ENCODE data around the gene SEMA3B. TPM values are rescaled to one million over a fixed set of nuclear protein-coding genes. Genes with fewer than 3 reads are reported as not detected.
A peak's percentile ranks its signal among the peaks of the same experiment; 100 is the strongest.

The SEMA3B gene
- total and polyA plus RNA-seq, 9 of the 15 experiments (the other 6 are each of a cell fraction or from before 2014, with no cell fraction given): 0.03 to 1.8 (median 0.55) TPM; not detected in 1

GRCh38 chr3:50299929-50300680, 31.2 kb downstream of the SEMA3B start:
- BruUV-seq (replicated peaks): TSS peak; percentile 95
- in situ Hi-C loops (cut with MboI): no loop called here
- TF ChIP-seq HDAC8 (tag; IDR thresholded peaks at IDR 0.05) (no peak), TEAD4 (IDR thresholded peaks at IDR 0.05; ENCODE audit: low read length) (no peak), TEAD4 (CRISPR knock-in tag; IDR thresholded peaks at IDR 0.05; ENCODE audit: borderline replicate concordance) (no peak), ARHGAP35 (IDR thresholded peaks at IDR 0.05; ENCODE audit: partially characterized antibody) (no peak), GABPA (tag; conservative IDR thresholded peaks at IDR 0.05; ENCODE audit: low read depth) (no peak; the same call in 1 of the 2 replicates), ZFP1 (CRISPR knock-in tag; IDR thresholded peaks at IDR 0.05) (no peak), ZNF347 (CRISPR knock-in tag; IDR thresholded peaks at IDR 0.05; ENCODE audit: low read depth) (no peak), HCFC1 (IDR thresholded peaks at IDR 0.05; ENCODE audit: low read depth, low read length) (no peak), ZBTB26 (CRISPR knock-in tag; IDR thresholded peaks at IDR 0.05) (no peak), ARID1B (IDR thresholded peaks at IDR 0.05) (no peak), ZNF77 (CRISPR knock-in tag; IDR thresholded peaks at IDR 0.05) (no peak), ZNF197 (CRISPR knock-in tag; IDR thresholded peaks at IDR 0.05; ENCODE audit: low read depth) (no peak), CHCHD3 (CRISPR knock-in tag; IDR thresholded peaks at IDR 0.05) (no peak), TFAM (CRISPR knock-in tag; conservative IDR thresholded peaks at IDR 0.05) (no peak)

More at GRCh38 chr3:50299929-50300680, 31.2 kb downstream of the SEMA3B start:
- ChIA-PET POLR2A (interaction anchor here (0.5 to 1.1 kb wide), 6 partner anchors 15 to 54 kb away, joined by 3 to 6 read pairs (median 4); partner anchors contain the start of gene TUSC2), CTCF (ENCODE audit: low intra/inter-chr PET ratio) (no interaction called here)
- peaks cover 19% of the 10 kb centered on the region; the same call in 2 of the 3 replicates for H3K36me3 ChIP-seq (ENCODE audit: control insufficient read depth, insufficient read depth, low read length)
- ATAC-seq: peak; percentile 5; the same call in 1 of the 3 replicates
- H3K9me3 ChIP-seq (replicated peaks; ENCODE audit: control insufficient read depth, insufficient read depth, low read depth, low read length): no peaks in the 10 kb centered on the region
- peaks cover 25 to 66% of the 10 kb centered on the region in 2 experiments; a peak in 4 of 5 replicates for H3K4me1 ChIP-seq (replicated peaks in 1 of 2; ENCODE audit: control insufficient read depth in 2 of 2, insufficient read depth in 2 of 2, low read length in 2 of 2)
- H2AFZ ChIP-seq (ENCODE audit: low read depth, low read length): peak overlapping the region; percentile 74
- peak in 2 of 4 experiments; percentile 19 to 48 for DNase-seq (ENCODE audit: extremely low read depth in 1 of 4, low spot score in 3 of 4)
- intact Hi-C loops (cut with micrococcal nuclease): loop anchor here (2.0 kb wide), 1 partner anchor 29 kb away; the partner anchor contains the start of gene TUSC2
- H3K79me2 ChIP-seq (ENCODE audit: control insufficient read depth, insufficient read depth, low read length): peaks cover 49% of the 10 kb centered on the region
- H3K27me3 ChIP-seq (ENCODE audit: control insufficient read depth in 2 of 2, insufficient read depth in 2 of 2, low read length in 2 of 2): no peaks in the 10 kb centered on the region
- peak overlapping the region; percentile 94 for H3K4me2 ChIP-seq (ENCODE audit: insufficient read depth, low read length)
- 28% methylated on average over 11 of the region's 12 CpGs for WGBS (ENCODE audit: insufficient coverage, low coverage, missing lambda C conversion rate)
- no peaks in the 10 kb centered on the region for H4K20me1 ChIP-seq (replicated peaks; ENCODE audit: control insufficient read depth, insufficient read depth, low read length)
- peak overlapping the region; percentile 87 to 94 for H3K9ac ChIP-seq (ENCODE audit: insufficient read depth in 1 of 2, low read depth in 2 of 2, low read length in 2 of 2)
- H3K27ac ChIP-seq (ENCODE audit: extremely low read depth, low read depth, low read length): peak overlapping the region; percentile 99
- peak; percentile 87 for FAIRE-seq
- no peaks in the 10 kb centered on the region for H3K9me1 ChIP-seq (ENCODE audit: control insufficient read depth, insufficient read depth, low read length)
- peak overlapping the region; percentile 83 for H3K4me3 ChIP-seq
